BLaER1 (cell line): ENCODE data around the gene ARFGEF2.

Source experiments
- H3K27ac ChIP-seq: shearing (Covaris generic); formaldehyde crosslinking; 2 replicates; pipeline ENCODE4 v1.8.1; 2022
- H3K27me3 ChIP-seq: shearing (Covaris generic); formaldehyde crosslinking; 2 replicates; pipeline ENCODE4 v1.8.1; 2022
- H3K36me3 ChIP-seq: shearing (Covaris generic); formaldehyde crosslinking; 2 replicates; pipeline ENCODE4 v1.8.1; 2022
- H3K4me1 ChIP-seq: shearing (Covaris generic); formaldehyde crosslinking; 2 replicates; pipeline ENCODE4 v1.8.1; 2022
- H3K4me2 ChIP-seq: shearing (Covaris generic); formaldehyde crosslinking; 2 replicates; pipeline ENCODE4 v1.8.1; 2022
- H3K4me3 ChIP-seq: shearing (Covaris generic); formaldehyde crosslinking; 2 replicates; pipeline ENCODE4 v1.8.1; 2022
- H3K9ac ChIP-seq: shearing (Covaris generic); formaldehyde crosslinking; 2 replicates; pipeline ENCODE4 v1.8.1; 2022
- H3K9me3 ChIP-seq: shearing (Covaris generic); formaldehyde crosslinking; 2 replicates; pipeline ENCODE4 v1.8.1; 2022
- H4K20me1 ChIP-seq: shearing (Covaris generic); formaldehyde crosslinking; 2 replicates; pipeline ENCODE4 v1.8.1; 2022
- Cebpa-rat ChIP-seq: shearing (Covaris generic); IDR thresholded peaks from 2 replicates; pipeline ENCODE4 v1.8.1; 2022

The ARFGEF2 gene

GRCh38 chr20:48921168-48921882 lies at the start of gene ARFGEF2:
TSS of gene ARFGEF2 (plus strand) at chr20:48921711. CDS start at chr20:48921890, 179 bp downstream.
- Histone ChIP-seq H3K4me2 (peak within 1 kb of the TSS; percentile 96), H3K4me1 (peaks cover 45% of the 10 kb centered on the region), H4K20me1 (peaks cover 39% of the 10 kb centered on the region), H3K9me3 (no peaks in the 10 kb centered on the region), H3K9ac (peak within 1 kb of the TSS; percentile 98), H3K27me3 (no peaks in the 10 kb centered on the region), H3K4me3 (peak within 1 kb of the TSS; percentile 98), H3K36me3 (no peaks in the 10 kb centered on the region), H3K27ac (peak within 1 kb of the TSS; percentile 96)
- no peak for TF ChIP-seq Cebpa-rat

- no peak overlapping the region for H3K27ac ChIP-seq
- H4K20me1 ChIP-seq = no peaks in the 10 kb centered on the region
- H3K9ac ChIP-seq = no peak overlapping the region
- H3K4me1 ChIP-seq = peaks cover 27% of the 10 kb centered on the region
- no peaks in the 10 kb centered on the region for H3K9me3 ChIP-seq
- TF ChIP-seq Cebpa-rat = no peak
- peak overlapping the region; percentile 24; the same call in 1 of the 2 replicates for H3K4me2 ChIP-seq
- H3K36me3 ChIP-seq = no peaks in the 10 kb centered on the region
- H3K27me3 ChIP-seq = no peaks in the 10 kb centered on the region
- no peak overlapping the region for H3K4me3 ChIP-seq
Measured at GRCh38 chr20:48875233-48875913, 46.1 kb upstream of the ARFGEF2 start.

DNA sequence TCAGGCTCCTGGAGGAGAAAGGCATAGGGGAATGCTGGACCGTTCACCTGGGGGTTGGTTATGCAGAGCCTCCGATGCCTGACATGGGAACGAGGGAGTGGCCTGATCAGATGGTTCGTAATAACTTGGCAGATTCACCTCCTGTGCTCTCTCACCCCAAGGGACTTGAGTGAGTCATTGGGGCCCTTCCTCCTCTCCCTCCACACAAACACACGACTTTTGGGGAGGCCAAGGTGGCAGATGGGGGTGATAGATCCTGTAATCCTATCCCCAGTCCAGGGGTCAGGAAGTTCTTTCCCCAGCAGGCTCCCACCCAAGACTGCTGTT lies 45.6 kb upstream of the ARFGEF2 start:
- no peaks in the 10 kb centered on the region for H3K9me3 ChIP-seq
- H3K36me3 ChIP-seq = no peaks in the 10 kb centered on the region
- no peaks in the 10 kb centered on the region for H3K27me3 ChIP-seq
- no peak overlapping the region for H3K9ac ChIP-seq
- H3K27ac ChIP-seq = no peak overlapping the region
- H4K20me1 ChIP-seq = no peaks in the 10 kb centered on the region
- H3K4me3 ChIP-seq = no peak overlapping the region
- H3K4me2 ChIP-seq = peak overlapping the region; percentile 24; the same call in 1 of the 2 replicates
- H3K4me1 ChIP-seq = peaks cover 27% of the 10 kb centered on the region
- no peak for TF ChIP-seq Cebpa-rat

- TF ChIP-seq Cebpa-rat = no peak
- Histone ChIP-seq H3K9ac (no peak overlapping the region), H3K4me3 (no peak overlapping the region), H3K27me3 (no peaks in the 10 kb centered on the region), H4K20me1 (no peaks in the 10 kb centered on the region), H3K9me3 (no peaks in the 10 kb centered on the region), H3K27ac (no peak overlapping the region), H3K36me3 (no peaks in the 10 kb centered on the region), H3K4me1 (peaks cover 26% of the 10 kb centered on the region), H3K4me2 (no peak overlapping the region)
Measured at GRCh38 chr20:48877304-48877703, 44.2 kb upstream of the ARFGEF2 start.

DNA sequence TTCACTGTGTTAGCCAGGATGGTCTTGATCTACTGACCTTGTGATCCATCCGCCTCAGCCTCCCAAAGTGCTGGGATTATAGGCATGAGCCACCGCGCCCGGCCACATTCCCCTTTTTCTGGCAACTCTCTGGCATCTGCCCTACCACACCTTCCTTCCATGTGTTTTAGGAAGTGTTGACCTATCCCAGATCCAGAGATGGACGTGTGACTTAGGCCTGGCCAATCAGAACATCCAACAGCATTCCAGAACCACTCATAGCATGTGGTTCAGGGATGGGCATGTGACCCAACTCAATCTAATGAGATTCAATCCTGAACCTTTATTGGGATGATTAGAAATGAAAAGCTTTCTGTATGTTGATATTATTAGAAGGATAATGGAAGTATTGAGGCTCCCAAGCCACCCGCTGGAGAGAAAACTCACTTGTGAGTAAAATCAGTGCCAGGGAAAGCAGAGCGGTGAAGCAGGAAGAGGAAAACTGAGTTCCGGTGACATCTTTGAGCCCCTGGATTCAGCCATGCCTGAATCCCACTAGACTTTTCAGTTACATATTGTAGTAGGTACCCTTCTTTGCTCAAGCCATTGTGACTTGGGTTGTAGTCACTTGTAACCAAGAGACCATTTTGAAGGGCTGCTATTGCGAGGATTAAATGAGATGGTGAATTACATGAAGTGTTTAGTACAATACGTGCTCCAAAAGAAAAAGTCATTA lies 42.8 kb upstream of the ARFGEF2 start:
- no peak overlapping the region for H3K27ac ChIP-seq
- H3K36me3 ChIP-seq = no peaks in the 10 kb centered on the region
- no peak for TF ChIP-seq Cebpa-rat
- H3K4me2 ChIP-seq = no peak overlapping the region
- no peaks in the 10 kb centered on the region for H3K27me3 ChIP-seq
- H3K4me3 ChIP-seq = no peak overlapping the region
- no peaks in the 10 kb centered on the region for H4K20me1 ChIP-seq
- no peak overlapping the region for H3K9ac ChIP-seq
- peaks cover 15% of the 10 kb centered on the region for H3K4me1 ChIP-seq
- H3K9me3 ChIP-seq = no peaks in the 10 kb centered on the region

DNA sequence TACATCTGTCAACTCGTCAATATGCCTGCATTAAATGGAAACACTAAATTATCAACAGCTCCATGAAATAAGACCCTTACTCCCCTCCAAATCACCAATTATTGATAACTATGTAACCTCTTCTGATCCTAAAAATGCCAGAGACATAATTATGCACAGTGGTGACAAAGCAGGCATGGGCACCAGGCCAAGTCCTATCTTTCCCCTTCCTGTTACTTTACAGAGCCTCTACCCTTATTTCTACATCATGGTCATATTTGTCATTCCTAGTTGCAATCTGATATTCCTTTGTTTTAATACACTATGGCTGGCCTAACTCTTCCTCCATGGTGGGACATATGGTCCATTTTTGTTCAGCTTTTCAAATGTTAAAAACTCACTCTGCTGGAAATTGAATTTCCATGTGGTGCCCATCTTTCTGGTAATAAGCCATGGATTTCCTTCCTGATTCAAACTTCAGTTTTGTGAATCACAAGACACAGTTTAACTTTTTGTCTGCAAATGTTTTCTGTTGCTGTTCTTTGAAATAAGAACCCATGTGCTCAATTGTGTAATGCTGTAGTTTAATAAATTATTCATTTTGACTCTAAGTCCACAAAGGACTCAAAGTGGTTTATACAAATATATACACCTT lies 41.8 kb upstream of the ARFGEF2 start:
- H3K4me2 ChIP-seq = no peak overlapping the region
- no peaks in the 10 kb centered on the region for H3K9me3 ChIP-seq
- no peaks in the 10 kb centered on the region for H4K20me1 ChIP-seq
- no peak overlapping the region for H3K9ac ChIP-seq
- no peaks in the 10 kb centered on the region for H3K36me3 ChIP-seq
- TF ChIP-seq Cebpa-rat = no peak
- H3K4me3 ChIP-seq = no peak overlapping the region
- no peak overlapping the region for H3K27ac ChIP-seq
- H3K27me3 ChIP-seq = no peaks in the 10 kb centered on the region
- H3K4me1 ChIP-seq = peaks cover 15% of the 10 kb centered on the region

GRCh38 chr20:48880331-48880730 lies 41.2 kb upstream of the ARFGEF2 start:
- peaks cover 11% of the 10 kb centered on the region for H3K4me1 ChIP-seq
- H3K9ac ChIP-seq = no peak overlapping the region
- no peaks in the 10 kb centered on the region for H4K20me1 ChIP-seq
- no peaks in the 10 kb centered on the region for H3K36me3 ChIP-seq
- H3K4me2 ChIP-seq = no peak overlapping the region
- H3K27me3 ChIP-seq = no peaks in the 10 kb centered on the region
- no peak for TF ChIP-seq Cebpa-rat
- no peak overlapping the region for H3K27ac ChIP-seq
- no peak overlapping the region for H3K4me3 ChIP-seq
- H3K9me3 ChIP-seq = no peaks in the 10 kb centered on the region

GRCh38 chr20:48880981-48881657 lies 40.4 kb upstream of the ARFGEF2 start:
- no peaks in the 10 kb centered on the region for H3K27me3 ChIP-seq
- no peak overlapping the region for H3K4me2 ChIP-seq
- no peaks in the 10 kb centered on the region for H3K9me3 ChIP-seq
- H3K36me3 ChIP-seq = no peaks in the 10 kb centered on the region
- H3K4me1 ChIP-seq = peaks cover 3% of the 10 kb centered on the region
- no peak overlapping the region for H3K27ac ChIP-seq
- H3K4me3 ChIP-seq = no peak overlapping the region
- H3K9ac ChIP-seq = no peak overlapping the region
- TF ChIP-seq Cebpa-rat = no peak
- H4K20me1 ChIP-seq = no peaks in the 10 kb centered on the region

DNA sequence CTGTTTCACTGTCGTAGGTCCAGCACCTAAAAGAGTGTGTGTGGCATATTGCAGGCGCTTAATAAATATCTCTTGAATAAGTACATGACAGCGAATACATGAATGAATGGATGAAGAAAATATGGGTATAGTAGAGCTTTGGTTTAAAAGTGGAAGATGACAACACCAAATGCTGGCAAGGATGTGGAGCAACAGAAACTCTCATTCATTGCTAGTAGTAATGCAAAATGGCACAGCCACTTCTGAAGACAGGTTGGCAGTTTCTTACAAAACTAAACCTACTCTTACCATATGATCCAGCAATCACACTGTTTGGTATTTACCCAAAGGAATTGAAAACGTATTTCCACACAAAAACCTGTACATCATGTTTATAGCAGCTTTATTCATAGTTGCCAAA lies 36.3 kb upstream of the ARFGEF2 start:
- Histone ChIP-seq H3K27ac (no peak overlapping the region), H3K36me3 (no peaks in the 10 kb centered on the region), H4K20me1 (no peaks in the 10 kb centered on the region), H3K9ac (no peak overlapping the region), H3K4me2 (no peak overlapping the region), H3K27me3 (no peaks in the 10 kb centered on the region), H3K4me3 (no peak overlapping the region), H3K4me1 (no peaks in the 10 kb centered on the region), H3K9me3 (no peaks in the 10 kb centered on the region)
- no peak for TF ChIP-seq Cebpa-rat
